Adrenal gland (tissue), 12 donors: ENCODE measurements around the gene SYT1. TPM values are rescaled to one million over a fixed set of nuclear protein-coding genes. Genes with fewer than 3 reads are reported as not detected.

ENCODE experiments used
- DNase-seq, 7 donors: peaks; one replicate each; pipeline ENCODE4 v3.0.0-alpha.2; 2019 to 2020
- H3K27ac ChIP-seq, 5 donors: fragments of 200-600 bp; sonication (generic) in 4 of 5; 1 replicate in 3 of 5; 2 replicates in 2 of 5; pipeline versions ENCODE4 v1.5.1 to v1.8.0; 2016 to 2020; ENCODE audit warnings: mild to moderate bottlenecking in 1 of 5
- H3K27me3 ChIP-seq: fragments of 200-600 bp; 2 replicates; pipeline ENCODE4 v1.8.0; 2021
- H3K36me3 ChIP-seq, 2 donors: fragments of 200-600 bp; replicated peaks in 1 of 2; 1 replicate in 1 of 2; 2 replicates in 1 of 2; pipeline versions ENCODE4 v1.5.1 to v1.8.0; 2018 to 2022
- H3K4me1 ChIP-seq, 2 donors: fragments of 200-600 bp; replicated peaks in 1 of 2; 1 replicate in 1 of 2; 2 replicates in 1 of 2; pipeline versions ENCODE4 v1.5.1 to v1.8.0; 2018 to 2021
- H3K4me3 ChIP-seq, 4 donors: fragments of 200-600 bp; sonication (generic) in 3 of 4; one replicate each; pipeline ENCODE4 v1.5.1; 2016 to 2018
- H3K9me3 ChIP-seq, 3 donors: fragments of 200-600 bp; sonication (generic) in 1 of 3; replicated peaks in 1 of 3; 1 replicate in 2 of 3; 2 replicates in 1 of 3; pipeline versions ENCODE4 v1.5.1 to v1.8.0; 2016 to 2021
- CTCF ChIP-seq, 6 experiments: fragments of 450-650 bp in 4 of 6; fragments of 200-600 bp in 2 of 6; sonication (generic) in 1 of 6; IDR thresholded peaks; 1 replicate in 5 of 6; 2 replicates in 1 of 6; pipeline versions ENCODE4 v1.5.1 to v1.8.0; 2016 to 2021; ENCODE audit warnings: antibody characterized with exemption in 6 of 6, mild to moderate bottlenecking in 2 of 6, moderate library complexity in 1 of 6
- POLR2A ChIP-seq, 2 donors: fragments of 450-650 bp; IDR thresholded peaks; one replicate each; pipeline ENCODE4 v1.6.1; 2017; ENCODE audit warnings: antibody characterized with exemption in 2 of 2, mild to moderate bottlenecking in 2 of 2, moderate library complexity in 1 of 2
- WGBS, 4 donors: extraction: QIAGEN DNeasy Blood & Tissue Kit in 2 of 4; methylation state at CpG; one replicate each; pipeline versions ENCODE4 v1.1.5 to v1.1.7; 2013 to 2017; 5-methylcytosine and 5-hydroxymethylcytosine counted together
- intact Hi-C, 2 donors: fragments of 100-400 bp; cut with DNase I; formaldehyde crosslinking; loops; one replicate each; pipeline versions ENCODE4 v1.14.1 to v1.15.0; 2022 to 2023
- polyA plus RNA-seq, 3 donors: library from polyadenylated mRNA; stranded (reverse); fragments of 200-250 nt in 2 of 3; fragments of 350-450 nt in 1 of 3; fragmentation: Illumina TruSeq in 1 of 3; extraction: RNeasy Lipid Tissue Mini Kit (QIAGEN cat#74804) in 1 of 3; gene quantifications; one replicate each; pipeline ENCODE4 v1.2.3, GENCODE V29; 2013 to 2014
- total RNA-seq, 9 donors: library from RNA; depleted of rRNA in 4 of 9; stranded (reverse); fragments of >200 nt in 4 of 9; fragments of 120-200 nt in 1 of 9; fragmentation: NEBNext Ultra II Directional in 1 of 9; extraction: Animal tissue kit (Norgen Biotek cat#: 25700) in 1 of 9; gene quantifications; one replicate each; pipeline versions ENCODE4 v1.1.0 to v1.2.4, GENCODE V29; 2013 to 2023
- donor health status: healthy with polysubstance abuse.
- donor health status: Bipolar disorder and iron deficiency.
- donor health status: DM: yes; HTN: yes; CAD: no.
- donor health status: DM: no; HTN: no; CAD: no.
- donor health status: DM: no; HTN: no; CAD: no.
- donor health status: DM: yes; HTN: yes; CAD: no.

The SYT1 gene
- total and polyA plus RNA-seq, 12 donors = 0.42 to 22.3 (median 4.6) TPM

DNA sequence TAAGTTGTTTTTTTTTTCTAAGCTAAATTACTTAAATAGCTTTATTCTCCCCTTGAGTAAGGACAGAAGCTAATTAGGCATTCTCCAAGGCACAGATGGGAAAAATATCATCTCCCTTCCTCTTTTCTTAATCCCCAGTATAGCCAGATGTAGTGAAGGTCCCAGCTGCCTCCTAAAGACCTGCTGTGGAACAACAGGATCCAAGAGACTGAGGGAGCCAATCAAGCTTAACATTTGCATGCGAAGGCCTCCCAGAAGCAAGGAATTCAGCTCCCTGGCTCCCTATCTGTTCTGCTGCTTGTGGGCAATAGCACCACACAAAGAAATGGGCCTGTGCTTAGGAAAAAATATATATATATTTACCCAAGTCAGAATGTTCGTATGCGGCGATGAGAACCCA is 255.2 kb downstream of the SYT1 start:
- 88 to 98% (median 94%) methylated on average over 4 of the region's 4 CpGs for WGBS, 4 donors
- no peak for DNase-seq
- no peak overlapping the region for H3K4me3 ChIP-seq
- intact Hi-C loops = no loop called here
- no peaks in the 10 kb centered on the region for H3K36me3 ChIP-seq
- no peaks in the 10 kb centered on the region for H3K27me3 ChIP-seq
- H3K4me1 ChIP-seq = no peaks in the 10 kb centered on the region
- H3K9me3 ChIP-seq = no peaks in the 10 kb centered on the region
- H3K27ac ChIP-seq = no peak overlapping the region
- TF ChIP-seq CTCF (IDR thresholded peaks at IDR 0.05) = no peak
- TF ChIP-seq POLR2A (IDR thresholded peaks at IDR 0.05) = no peak

DNA sequence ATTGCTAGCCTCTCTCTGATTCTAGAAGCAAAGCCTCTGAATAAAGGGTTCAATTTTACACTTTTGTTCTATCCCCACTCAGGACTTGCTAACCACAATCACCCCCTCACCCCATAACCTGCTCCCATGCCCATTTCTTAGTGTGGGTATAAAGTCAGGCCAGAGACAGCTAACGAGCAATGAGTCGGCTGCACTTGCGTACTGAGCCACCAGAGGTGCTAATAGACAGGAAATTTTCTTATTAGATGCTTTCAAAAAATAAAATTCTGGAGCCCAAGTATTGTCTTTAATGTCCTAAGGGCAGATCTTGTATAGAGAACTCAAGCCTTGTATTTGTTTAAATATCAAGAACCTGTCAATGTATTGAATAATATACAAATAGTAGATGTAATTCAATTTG is 256.9 kb downstream of the SYT1 start:
- Histone ChIP-seq H3K27ac (no peak overlapping the region), H3K36me3 (no peaks in the 10 kb centered on the region), H3K4me1 (no peaks in the 10 kb centered on the region), H3K9me3 (no peaks in the 10 kb centered on the region), H3K27me3 (no peaks in the 10 kb centered on the region), H3K4me3 (no peak overlapping the region)
- 77 to 83% (median 81%) methylated on average over 3 of the region's 3 CpGs for WGBS, 4 donors
- DNase-seq = no peak
- no peak for TF ChIP-seq CTCF (IDR thresholded peaks at IDR 0.05)
- no peak for TF ChIP-seq POLR2A (IDR thresholded peaks at IDR 0.05)
- intact Hi-C loops = no loop called here

- Histone ChIP-seq H3K9me3 (no peaks in the 10 kb centered on the region), H3K4me1 (no peaks in the 10 kb centered on the region), H3K36me3 (no peaks in the 10 kb centered on the region), H3K27me3 (no peaks in the 10 kb centered on the region), H3K27ac (no peak overlapping the region), H3K4me3 (no peak overlapping the region)
- DNase-seq = no peak
- TF ChIP-seq POLR2A (IDR thresholded peaks at IDR 0.05) = no peak
- TF ChIP-seq CTCF (IDR thresholded peaks at IDR 0.05) = no peak
- intact Hi-C loops = no loop called here
- WGBS, 4 donors = 77 to 87% (median 86%) methylated on average over 5 of the region's 5 CpGs
These were observed 259.8 kb downstream of the SYT1 start for GRCh38 chr12:79124385-79124784.

GRCh38 chr12:79125358-79125757 is 260.8 kb downstream of the SYT1 start:
- intact Hi-C loops = no loop called here
- WGBS, 4 donors = 53 to 70% (median 68%) methylated on average over 2 of the region's 2 CpGs
- no peak for DNase-seq
- H3K27ac ChIP-seq = no peak overlapping the region
- H3K36me3 ChIP-seq = no peaks in the 10 kb centered on the region
- no peaks in the 10 kb centered on the region for H3K27me3 ChIP-seq
- no peak for TF ChIP-seq CTCF (IDR thresholded peaks at IDR 0.05)
- no peak for TF ChIP-seq POLR2A (IDR thresholded peaks at IDR 0.05)
- no peak overlapping the region for H3K4me3 ChIP-seq
- no peaks in the 10 kb centered on the region for H3K9me3 ChIP-seq
- H3K4me1 ChIP-seq = no peaks in the 10 kb centered on the region
